ENCODE results near the gene KRT8.
"Not testable (repeated sequence)": the region's sequence is repeated elsewhere in the genome, so short reads cannot be mapped to it uniquely, and the experiment has no call there.

KRT8 gene

DNA sequence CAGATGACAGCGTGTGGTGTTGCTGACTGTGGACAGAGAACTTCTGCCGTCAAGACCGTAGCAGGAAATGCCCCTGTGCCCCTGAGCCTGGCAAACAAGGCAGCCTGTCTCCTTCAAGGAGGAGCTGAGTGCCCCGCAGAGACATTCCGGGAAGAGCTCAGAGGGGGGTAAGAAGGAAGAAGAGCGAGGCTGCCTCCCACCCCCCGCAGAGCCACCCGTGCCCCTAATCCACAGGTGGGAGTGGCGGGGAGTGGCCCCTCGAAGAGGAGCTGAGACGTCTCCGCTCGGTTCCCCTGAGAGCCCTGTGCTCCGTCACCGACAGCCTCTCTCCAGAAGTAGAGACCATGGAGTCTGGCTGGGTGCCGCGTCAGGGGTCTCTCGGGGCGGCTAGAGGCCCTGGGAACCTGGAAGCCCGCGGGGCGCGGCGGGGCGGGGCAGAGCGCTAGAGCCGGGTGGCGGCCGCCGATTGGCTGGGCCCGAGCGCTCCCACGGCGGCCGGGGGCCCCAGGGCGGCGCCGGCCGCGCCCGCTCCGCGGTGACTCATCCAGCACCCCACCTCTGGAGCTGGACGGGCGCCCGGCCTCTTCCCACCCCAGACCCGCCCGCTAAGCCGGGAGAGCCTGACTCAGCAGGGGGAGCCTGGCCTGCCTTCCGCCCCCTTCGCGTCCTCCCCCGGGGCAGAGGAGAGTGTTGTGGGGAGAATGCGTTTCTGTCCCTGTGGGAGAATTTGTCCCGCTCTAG is 30.9 kb downstream of the KRT8 start:
- peak; percentile 49 for DNase-seq

DNA sequence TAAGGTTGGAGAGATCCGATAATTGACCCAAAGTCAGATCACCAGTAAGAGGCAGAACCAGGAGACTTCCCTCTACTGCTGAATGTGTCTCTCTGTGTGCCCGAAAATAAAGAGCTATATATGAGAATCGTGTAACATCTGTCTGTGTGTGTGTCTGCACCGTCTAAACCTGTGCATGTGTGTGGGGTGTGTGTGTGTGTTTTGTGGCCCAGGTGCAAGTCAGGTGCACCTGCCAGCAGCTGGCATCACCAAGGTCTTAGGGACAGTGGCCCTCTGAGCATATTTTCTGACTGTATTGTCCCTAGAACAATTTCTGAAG is 31.4 kb downstream of the KRT8 start:
- DNase-seq: no peak

DNA sequence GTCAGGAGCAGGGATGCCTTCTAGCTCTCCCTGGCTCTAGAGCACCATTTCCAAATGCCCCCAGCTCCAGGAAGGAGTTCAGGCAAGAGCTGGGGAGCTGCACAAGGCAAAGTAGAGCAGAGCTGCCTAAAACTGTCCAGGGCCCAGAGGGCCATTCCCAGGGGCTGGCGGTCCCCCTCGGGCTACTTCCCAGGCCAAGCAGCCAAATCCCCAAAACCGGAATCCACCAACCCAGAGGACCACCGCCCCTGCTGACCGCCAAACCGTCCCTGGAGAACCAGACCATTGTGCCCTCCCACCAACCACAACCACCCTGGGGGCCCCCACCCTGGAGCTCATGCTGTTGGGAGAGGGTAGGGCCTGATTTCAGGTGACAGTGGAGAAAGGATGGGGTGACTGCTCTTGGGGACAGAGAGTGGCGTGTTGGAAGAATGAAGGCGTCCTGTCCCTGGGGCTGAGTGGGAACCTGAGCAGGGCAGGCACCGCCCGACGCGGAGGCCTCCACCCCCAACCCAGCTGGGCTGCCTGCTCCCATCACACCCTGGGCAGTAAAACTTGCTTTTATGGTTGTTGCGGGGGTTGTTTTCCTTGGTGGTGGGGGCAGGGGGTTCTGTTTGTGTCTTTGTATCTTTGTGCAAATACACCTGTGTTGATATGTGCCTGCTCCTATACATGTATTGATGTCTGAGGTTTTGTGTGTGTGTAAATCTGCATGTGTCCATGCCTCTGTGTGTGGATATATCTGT is 32.1 kb downstream of the KRT8 start:
- no peak for DNase-seq

DNA sequence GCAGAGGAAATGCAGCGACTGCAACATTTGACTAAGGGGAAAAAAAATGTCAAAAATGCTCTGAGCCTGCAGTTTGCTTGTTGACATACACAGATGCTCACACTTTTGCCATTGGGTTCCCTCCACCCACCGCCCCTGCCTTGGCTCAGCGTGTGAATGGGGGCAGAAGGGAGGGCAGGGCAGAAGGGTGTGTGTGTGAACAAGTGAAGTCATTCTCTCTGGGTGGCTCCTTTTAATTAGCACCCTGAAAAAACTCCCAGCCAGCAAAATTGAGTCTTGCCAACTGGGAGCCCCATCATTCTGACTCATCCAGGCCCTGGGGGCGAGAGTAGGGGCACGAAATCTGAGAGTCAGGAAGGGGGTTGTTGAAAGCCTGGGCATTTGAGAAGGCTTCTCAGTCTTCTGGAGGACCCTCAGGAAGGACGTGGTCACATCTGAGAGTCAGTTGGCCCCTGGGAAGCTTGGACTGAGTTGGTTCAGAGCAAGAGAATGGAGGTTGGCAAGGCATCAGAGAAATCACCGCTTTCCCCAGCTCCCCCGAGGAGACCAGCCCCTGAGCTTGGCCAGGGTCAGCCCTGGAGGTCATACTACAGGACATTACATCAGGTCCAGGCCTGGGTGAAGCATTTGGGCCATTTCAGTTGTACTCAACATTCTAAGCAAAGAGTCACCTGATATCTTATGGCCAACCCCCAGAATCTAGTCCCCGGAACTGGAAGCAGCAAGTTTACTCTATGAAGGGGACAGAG is 33.4 kb downstream of the KRT8 start:
- DNase-seq: peak; percentile 76

DNA sequence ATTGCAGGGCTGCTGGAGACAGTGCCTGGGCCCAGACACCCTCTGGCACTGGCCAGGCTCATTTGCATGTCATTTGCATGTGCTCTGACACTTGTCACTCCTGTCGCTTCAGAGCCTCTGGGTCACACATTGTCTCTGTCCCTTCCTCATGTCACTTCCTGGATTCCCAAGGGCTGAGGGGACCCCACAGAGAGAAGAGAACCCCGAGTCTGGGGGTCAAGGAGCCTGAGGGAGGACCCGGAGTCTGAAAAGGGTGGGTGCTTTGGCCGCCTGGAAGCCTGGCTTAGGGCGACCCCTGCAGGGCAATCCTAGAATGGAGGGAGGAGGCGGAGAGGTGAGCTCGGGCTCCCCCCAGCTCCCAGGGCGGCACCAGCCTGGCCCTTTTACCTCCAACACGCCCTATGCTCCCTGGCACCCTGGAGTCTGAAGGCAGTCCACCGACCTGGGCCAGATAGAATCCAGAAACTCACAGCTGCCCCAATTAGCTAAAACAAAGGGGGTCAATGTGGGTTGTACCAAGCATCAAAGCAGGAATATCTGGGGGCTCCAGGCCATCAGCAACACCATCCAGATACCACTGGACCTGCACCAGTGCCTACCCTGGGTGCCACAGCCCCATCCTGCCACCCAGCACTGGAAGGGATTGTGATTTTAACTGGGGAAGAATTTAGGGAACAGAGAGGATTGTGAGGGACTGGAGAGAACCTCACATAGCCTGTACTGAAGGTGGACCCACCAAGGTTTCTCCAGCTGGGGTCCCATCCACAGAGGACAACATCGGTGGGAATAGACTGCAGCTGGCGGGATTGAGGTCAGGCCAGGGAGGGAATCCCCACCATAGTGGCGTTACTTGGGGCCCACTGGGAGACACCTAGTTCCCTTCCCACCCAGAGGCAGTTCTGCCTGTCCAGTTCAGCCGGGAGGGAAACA is 34.2 kb downstream of the KRT8 start:
- peak; percentile 62 for DNase-seq

DNA sequence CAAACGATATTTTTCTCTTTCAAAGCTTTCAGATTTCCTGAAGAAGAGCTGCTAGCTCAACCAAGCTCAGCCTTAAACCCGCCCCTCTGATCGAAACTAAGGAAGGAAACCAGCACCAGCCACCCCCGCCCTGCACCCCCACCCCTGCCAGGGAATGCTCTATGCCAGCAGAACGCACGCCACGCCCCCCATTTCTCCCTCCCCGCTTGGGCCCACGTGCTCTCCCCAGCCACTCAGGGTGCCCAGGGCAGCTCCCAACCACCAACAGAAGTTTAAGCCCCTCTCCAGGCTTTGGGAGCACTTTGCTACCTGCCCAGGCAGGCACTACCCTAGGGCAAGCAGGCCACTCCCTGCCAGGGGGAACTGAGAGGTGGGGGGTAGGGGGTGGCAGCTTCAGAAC is 37.2 kb downstream of the KRT8 start:
- DNase-seq: no peak

DNA sequence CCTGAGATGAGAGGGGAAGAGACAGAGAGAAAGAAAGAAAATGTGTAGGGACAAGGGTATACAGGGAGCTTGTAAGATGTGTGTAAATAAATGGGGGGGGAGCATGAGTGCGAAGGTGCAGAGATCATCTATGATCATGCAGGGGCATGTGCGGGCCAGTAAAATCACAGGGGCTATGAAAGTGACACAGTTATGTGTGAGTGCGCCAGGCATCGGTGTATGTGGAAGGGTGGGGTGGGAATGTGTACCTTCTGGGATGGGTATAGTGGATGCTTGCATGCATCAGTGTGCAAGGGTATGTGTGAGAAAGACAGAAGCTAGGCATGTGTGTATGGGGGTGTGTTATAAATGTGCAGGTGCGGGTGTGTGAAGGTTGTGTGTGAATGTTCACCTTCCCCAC is 37.7 kb downstream of the KRT8 start:
- DNase-seq: no peak

DNA sequence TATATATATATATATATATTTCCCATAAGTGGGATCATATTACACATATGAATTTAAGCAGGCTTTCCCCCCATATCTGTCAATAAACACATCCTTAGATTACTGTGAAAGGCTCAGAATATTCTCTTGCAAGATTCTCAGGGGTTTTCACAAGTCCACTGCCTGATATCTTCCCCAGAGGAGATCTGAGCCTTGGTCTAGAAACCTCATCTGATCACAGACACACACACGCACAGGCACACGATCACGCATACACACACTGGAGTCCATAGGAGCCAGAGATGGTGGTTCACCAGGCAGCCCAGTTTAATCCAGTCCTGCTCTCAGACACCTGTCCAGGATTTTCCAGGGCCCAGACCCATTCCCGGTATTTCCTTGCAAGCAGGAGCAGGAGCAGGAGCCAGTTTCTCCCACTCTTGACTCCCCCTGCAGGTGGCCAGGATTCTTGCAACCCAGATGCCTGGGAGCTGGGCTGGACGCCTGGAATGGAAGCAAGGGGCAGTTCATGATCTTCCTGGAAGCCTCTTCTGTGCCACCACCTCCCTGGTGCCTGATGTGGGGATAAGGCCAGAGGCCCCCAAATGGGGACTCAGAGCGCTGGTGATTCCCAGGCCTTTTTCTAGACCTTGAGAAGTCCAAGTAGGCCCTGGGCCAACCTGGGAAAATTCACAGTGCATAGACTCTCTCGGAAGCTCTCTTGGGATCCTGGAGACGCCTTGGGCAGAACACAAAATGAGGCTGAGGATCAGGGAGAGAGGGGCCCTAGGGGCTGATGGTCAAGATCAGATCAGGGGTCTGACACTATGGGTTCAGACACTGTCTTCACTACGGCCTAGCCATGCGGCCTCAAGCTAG is 39.6 kb downstream of the KRT8 start:
- peak; percentile 47 for DNase-seq

DNA sequence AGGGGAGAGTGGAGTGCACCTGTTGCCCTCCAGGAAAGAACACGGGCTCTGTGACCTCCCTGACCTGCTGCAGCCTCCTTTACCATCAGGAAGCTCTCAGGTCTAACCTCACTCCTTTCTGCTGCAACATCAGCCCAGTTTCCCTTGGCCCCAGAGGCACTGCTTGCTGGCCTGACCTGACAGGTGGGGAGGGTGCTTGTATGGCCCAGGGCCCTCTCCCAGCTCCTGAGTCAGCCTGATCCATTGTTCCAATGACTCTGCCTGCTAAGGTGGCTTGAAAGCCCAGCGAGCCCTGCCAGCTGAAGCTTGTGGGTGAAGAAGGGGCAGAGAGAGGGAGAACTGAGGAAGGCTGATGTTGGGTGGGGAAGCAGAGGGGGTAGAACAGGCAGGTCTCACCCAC is 42.9 kb downstream of the KRT8 start:
- no peak for DNase-seq

DNA sequence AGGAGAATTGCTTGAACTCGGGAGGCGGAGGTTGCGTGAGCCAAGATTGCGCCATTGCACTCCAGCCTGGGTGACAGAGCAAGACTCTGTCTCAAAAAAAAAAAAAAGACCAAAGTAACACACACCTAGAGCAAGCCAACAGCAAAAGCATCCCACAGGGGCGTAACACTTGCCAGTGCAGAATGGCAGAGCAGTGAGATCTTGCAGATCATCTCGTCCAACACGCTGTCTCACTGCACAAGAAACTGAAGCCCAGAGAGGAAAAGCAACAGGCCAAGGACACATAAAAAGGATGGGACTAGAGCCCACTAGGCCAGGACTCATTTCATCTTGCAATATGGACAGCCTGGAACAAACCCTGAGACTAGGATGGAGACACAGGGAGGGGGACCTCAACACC is 43.4 kb downstream of the KRT8 start:
- no peak for DNase-seq

DNA sequence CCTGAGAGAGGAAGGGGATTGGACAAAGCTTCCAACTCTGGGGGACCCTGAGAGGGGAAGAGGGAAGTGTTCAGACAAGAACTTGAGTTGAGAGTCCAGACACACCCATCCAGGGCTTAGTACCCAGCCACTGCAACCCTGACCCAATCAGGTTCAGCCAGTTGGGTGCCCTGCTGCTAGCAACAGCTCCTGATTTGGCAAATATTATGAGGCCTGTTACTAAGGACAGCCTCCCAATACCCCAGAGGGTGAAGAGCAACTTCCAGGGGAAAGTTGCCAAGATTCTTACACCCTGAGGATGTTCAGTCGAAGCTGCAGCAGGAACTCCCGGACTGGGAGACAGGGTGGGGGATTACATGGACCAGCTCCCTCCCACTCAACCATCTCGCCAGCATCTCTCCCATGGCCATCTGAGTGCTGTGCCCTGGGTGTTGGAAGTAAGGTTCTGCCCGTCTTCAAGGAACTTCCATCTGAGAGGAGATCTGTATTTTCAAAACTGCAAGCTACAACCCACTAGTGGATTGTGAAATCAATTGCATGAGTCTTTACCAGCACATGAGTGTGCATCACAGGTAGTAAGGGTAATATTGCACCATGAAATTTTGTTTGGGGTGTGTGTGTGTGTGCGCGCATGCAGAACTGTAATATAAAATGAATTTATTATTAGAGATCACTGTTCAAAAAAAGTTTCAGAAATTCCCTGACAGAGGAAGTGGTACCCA is 44.6 kb downstream of the KRT8 start:
- no peak for DNase-seq

DNA sequence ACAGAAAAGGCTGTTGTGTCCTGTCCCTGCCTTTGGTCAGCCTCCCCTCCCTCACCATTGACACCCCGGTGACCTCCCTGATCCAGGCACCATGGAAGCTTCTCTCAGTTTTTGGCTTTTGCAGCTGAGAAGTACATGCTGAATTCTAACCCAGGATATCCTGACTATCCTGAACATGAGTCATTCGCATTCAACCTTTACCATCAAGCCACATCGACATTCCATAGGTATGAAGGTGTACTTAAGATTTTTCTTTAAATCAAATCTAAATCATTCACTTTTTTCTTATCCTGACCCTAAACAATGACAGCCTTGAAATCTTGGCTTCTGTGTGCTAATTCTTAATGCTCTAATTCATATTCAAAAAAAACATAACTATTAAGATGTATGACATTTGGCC is 47.4 kb downstream of the KRT8 start:
- DNase-seq: no peak

DNA sequence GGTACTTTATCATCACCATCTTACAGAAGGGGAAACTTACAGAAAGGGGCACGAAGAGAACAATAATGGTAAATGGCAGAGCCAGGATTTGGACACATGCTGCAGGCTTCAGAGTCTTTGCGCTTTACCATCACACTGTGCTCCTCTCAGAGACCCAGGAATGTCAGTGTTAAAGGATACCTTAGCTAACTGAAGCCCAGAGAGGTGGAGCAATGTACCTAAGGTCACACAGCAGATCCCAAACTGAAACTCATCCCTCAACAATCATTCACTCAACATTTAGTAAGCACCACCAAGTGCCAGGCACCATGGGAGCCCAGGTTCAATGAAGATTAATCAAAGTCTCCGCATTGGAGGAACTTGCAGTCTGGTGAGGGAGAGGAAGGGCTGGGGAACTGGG is 48.1 kb downstream of the KRT8 start:
- no peak for DNase-seq

DNA sequence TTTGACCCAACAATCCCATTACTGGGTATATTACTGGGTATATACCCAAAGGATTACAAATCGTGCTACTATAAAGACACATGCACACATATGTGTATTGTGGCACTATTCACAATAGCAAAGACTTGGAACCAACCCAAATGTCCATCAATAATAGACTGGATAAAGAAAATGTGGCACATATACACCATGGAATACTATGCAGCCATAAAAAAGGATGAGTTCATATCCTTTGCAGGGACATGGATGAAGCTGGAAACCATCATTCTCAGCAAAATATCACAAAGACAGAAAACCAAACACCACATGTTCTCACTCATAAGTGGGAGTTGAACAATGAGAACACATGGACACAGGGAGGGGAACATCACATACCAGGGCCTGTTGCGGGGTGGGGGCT is 48.8 kb downstream of the KRT8 start:
- not testable (repeated sequence) for DNase-seq

DNA sequence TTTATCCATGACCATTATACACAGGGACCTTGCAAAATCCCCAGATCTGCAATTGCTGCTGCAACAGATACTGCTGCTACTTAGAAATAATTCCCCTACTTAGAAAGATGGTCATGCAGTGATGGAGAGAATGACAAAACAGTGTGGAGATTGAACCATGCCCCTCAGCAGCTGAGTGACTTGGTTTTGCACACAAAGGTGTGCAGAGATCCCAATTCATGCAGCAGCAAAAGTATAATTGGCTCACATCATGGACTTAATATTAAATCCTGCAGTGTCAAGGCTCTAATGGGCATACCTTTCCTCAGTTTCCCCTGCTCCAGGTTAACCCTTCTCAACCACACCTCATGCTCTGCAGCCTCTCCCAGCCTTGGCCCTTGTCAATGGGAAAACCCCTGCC is 53.1 kb downstream of the KRT8 start:
- DNase-seq: no peak

DNA sequence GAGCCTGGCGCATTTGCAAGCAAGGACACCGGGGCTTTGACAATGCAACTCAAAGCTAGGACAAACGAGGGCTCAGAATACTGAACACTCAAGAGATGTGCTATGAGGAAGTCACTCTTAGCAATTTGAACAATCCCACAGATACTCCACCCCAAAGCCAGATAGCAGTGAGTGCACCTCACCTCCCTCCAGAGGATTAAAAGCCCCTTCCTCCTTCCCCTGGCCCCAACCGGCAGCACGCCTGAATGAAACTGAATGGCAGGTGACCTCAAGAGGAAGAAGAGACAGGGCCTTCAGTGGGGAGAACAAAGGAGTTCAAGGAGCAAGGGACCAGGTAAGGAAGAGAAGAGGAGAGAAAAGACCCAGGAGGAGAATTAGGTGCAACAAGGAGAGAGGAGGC is 54.2 kb downstream of the KRT8 start:
- DNase-seq: no peak

DNA sequence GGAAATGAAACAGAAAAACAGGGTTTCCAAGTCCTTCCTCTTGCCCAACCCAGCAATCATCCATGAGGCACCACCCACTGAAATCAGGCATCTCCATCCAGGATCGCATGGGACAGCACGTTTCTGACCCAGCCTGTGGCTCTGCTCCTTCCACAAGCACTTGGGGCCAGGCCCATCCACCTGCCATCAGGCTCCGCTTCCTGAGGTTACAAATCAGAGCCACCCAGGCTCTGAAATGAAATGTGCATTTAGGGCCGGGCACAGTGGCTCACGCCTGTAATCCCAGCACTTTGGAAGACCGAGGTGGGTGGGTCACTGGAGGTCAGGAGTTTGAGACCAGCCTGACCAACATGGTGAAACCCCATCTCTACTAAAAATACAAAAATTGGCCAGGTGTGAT is 55.4 kb downstream of the KRT8 start:
- no peak for DNase-seq

DNA sequence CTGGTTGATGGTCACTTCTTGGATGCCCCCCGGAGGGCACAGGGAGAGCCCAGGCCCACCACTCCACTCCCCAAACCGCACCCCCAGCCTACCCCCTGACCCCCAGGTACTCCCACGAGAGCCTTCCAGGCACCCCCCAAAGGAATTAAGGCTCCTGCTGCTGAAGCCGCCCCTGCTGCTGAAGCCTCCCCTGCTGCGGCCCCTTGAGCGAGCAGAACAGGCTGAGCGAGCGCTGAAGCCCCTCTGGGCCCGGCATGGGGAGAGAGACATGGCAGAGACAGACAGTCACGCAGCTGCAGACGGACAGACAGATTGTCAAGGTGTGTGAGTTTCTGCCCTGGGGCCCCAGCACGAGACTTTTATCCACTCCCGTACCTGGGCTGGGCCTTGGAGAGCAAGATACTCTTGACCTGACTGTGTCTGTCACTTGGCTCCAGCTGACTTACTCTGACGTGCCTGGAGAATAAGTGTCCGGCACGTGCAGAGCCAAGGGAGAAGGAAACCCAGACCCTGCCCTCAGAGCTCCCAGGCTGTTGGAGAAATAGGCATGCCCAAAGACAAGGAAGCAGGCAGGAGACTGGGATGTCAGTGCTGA is 56.1 kb downstream of the KRT8 start, which contains the start of gene KRT78:
KRT78 (minus strand) TSS at position 334 of the 595 bp plus-strand sequence; CDS start at position 270, 64 bp downstream.
- DNase-seq: no peak

DNA sequence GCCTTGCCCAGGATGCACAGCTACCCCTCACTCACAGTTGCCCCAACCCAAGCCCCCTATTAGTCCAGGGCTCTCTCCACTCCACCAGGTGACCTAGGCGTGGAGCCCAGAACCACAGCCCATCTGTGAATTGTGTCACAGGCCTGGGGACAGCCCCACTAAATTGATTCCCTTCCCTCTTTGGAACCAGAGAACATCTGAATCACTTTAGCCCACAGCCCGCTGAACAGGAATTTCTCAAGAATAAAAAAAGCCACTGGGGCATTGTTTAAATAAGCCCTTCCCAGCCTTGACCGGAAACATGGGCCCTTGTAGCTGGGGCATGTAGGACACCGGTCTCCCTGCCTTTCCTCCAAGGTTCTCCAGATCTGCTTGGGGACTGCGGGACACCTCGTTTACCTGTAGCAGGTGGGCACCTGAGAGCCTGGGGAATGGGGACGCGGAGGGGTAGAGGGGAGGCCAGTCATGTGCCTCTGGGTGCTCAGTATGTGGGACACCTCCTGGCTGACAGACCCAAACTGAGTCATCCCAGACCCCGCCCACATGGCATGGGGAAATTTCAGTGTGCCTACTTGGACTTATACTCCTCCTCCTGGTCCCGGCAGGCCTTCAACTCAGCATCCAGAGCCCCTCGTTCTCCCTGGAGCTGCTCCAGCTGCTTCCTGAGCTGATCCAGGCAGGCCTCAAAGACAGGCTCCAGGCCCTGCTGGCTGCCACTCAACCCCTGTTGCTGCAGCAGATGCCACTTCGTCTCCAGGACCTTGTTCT is 57.4 kb downstream of the KRT8 start:
- DNase-seq: peak; percentile 19
